Stimulated activated naive CD4-positive, alpha-beta T cell (primary cell): ENCODE results near the gene DYRK3.
"Not testable (repeated sequence)": the region's sequence is repeated elsewhere in the genome, so short reads cannot be mapped to it uniquely, and the experiment has no call there.

Experiments used
- DNase-seq, 6 experiments: peaks; one replicate each; lab custom pipeline; 2025; lab: John Stamatoyannopoulos, UW

DYRK3 gene

DNA sequence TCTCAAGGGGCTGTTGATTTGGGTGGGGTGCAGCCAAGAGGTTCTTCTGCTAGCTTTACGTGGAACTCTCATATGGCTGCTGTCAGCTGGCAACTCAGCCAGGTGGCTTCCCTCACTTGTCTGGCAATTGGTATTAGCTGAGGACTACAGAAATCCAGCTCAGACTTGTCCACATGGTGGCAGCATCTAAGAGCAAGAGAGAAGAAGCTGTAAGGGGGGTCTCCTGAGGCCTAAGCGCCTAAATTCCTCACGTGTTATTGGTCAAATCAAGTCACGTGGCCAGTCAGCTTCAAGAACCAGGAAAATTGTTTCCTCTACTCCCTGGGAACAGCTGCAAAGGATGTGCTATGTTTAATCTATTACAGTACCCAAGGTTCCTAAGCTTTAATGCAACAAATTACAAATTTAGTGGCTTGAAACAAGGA is 4.2 kb upstream of the DYRK3 start:
- DNase-seq: no peak

DNA sequence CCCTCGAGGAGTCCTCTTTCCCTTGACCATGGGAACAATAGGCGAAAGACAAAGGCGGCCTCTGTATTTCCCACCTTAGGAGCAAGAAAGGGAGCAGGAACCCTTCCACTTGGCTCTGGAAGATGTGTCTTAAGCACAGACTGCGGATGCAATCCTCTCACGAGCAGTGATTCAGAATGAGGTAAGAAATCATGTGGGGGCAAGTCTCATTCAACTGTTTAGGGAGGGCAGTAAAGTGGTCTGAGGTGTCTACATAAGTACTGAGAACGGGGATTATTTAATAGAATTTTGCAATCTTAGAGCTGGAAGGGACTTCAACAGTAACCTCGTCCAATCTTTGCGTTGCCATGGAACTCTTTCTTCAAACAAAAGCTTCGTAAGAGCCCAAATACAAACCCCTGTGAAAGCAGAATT is 1.6 kb upstream of the DYRK3 start:
- DNase-seq: no peak

GRCh38 chr1:206634365-206635079 is 814 bp upstream of the DYRK3 start:
- DNase-seq: peak in 5 of 6 experiments; percentile 34 to 66 (median 52)

DNA sequence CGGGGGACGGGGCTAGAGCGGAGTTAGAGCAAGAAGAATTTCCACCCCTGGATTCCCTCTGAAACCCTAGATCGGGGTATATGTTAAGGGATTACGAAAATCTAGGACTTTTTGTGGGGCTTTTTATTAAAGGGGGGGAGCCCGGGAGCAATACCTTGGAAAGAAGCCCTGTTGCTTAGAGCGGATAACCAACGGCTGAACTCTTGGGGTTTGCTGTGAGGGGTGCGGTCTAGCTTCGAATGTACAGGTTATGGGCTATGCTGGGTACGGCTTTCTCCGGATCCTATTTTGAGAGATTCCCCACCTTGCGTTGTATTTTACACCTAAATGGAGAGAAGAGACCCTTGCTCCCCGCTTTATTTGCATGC is 626 bp downstream of the DYRK3 start:
- peak in 2 of 6 experiments; percentile 25 to 54 for DNase-seq

- no peak for DNase-seq
Observed at GRCh38 chr1:206636671-206637070, 1.3 kb downstream of the DYRK3 start.

- no peak for DNase-seq
Observed at GRCh38 chr1:206637605-206638004, 2.3 kb downstream of the DYRK3 start.

GRCh38 chr1:206642074-206642473 is 6.7 kb downstream of the DYRK3 start:
- DNase-seq: not testable (repeated sequence)

- DNase-seq: no peak
Observed at GRCh38 chr1:206643118-206643698, 7.9 kb downstream of the DYRK3 start.

GRCh38 chr1:206646504-206646903 is 11.2 kb downstream of the DYRK3 start:
- DNase-seq: no peak

GRCh38 chr1:206647224-206647623 is 11.9 kb downstream of the DYRK3 start:
- no peak for DNase-seq

DNA sequence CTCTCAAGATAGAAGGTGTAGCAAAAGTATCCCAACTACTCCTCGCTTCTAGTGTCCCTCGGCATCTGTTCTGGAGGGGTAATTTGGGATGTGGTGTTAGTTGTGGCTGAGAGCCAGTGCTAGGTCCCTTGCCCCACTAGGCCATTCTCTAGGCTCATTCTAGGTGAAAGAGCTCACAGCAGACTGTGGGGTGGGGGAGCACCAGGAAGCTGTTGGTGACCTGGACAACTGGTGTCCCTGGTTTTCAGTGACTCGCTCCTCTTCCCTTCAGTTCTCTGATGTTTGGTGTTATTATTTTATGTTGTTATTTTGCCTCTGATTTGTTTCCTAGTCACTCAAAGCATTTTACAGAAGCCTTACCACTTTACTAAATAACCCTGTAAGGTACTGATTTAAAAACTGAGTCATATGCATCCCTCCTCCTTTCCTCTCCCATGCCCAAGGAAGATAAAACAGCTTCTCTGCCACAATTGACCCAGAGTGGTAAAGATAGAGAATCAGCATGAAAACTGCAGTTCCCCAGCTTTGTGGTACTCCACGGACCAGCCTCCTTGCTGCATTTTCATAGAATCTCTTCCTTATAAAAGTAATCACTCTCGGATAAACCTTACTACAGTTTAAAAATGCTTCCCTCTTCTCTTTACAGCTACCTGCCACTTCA is 14.1 kb downstream of the DYRK3 start:
- DNase-seq: no peak

- DNase-seq: no peak
Observed at GRCh38 chr1:206651014-206651413, 15.7 kb downstream of the DYRK3 start.

- DNase-seq: no peak
Observed at GRCh38 chr1:206651958-206652890, 16.9 kb downstream of the DYRK3 start.

DNA sequence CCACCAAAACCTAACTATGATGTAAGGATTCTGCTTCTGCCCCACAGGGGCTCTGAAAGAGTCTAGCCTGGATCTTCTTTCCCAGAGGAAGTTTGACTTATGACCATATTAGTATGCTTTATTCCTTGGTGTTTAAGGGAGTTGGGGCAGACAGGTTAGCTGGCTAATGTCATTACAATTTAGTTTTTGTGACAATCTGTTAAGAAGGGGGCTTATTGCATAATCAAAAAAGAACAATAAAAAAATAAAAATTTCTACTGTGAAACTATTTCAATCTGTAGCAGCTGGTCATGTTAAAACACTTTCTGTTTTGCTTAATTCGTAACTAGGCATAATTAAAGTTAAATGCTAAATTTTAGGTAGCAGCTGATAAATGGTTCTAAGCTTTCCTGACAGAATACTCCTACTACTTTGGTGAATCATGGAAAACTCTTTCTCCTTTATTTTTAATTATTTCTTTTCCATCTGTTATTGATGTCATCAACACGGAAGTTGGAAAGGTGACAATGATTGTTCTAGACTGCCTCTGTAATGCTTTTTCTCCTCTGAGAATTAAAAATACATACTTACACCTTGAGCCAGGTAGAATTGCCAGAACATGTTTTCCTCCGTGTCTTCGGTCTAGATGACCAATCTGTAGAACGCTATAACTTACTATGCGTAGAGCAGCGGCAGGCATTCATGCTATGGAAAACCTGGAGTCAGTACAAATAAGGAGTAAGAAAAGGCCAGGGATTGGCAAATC is 18.6 kb downstream of the DYRK3 start:
- DNase-seq: no peak

DNA sequence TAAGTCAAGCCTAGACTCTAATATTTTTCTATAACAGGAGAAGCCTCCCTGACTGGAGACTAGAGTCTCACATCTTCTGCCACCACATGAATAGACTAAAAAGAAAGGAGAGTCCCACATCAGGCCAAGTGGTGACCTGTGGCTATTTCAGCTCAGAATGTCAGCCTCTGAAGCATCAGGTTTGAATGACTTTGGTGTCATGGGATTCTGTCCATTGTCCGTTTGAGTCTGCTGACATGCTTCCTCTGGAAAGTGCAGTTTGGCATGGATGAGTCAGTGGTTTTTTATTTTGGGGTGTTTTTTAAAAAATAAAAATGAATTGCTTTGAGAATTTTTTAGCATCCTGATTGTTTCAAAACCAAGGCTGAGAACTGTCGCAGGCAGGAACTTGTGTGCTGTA is 19.5 kb downstream of the DYRK3 start:
- DNase-seq: no peak

DNA sequence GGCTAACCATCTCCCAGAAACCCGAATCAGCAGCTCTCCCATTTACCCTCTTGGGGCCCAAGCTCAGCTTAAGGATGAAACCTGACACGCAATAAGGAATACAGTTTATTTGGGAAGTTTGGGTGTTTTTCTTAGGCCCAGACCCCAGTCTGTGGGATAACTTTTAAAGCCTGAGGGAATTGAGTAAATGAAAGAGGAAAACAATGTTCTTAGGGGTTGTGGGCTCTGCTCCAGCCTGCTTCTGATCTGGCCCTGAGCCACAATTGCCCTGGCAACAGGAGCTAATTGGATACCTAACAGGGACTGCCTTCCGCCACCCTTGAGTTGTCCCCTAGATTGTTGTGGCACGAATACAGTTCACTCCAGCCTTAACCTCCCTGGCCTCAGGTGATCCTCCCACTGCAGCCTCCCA is 20.1 kb downstream of the DYRK3 start:
- no peak for DNase-seq

- no peak for DNase-seq
Observed at GRCh38 chr1:206656936-206657335, 21.6 kb downstream of the DYRK3 start.

GRCh38 chr1:206657751-206658150 is 22.4 kb downstream of the DYRK3 start:
- DNase-seq: no peak

GRCh38 chr1:206658264-206658980 is 23.1 kb downstream of the DYRK3 start:
- peak in 5 of 6 experiments; percentile 5 to 58 (median 23) for DNase-seq

GRCh38 chr1:206658981-206659273 is 23.6 kb downstream of the DYRK3 start:
- no peak for DNase-seq

DNA sequence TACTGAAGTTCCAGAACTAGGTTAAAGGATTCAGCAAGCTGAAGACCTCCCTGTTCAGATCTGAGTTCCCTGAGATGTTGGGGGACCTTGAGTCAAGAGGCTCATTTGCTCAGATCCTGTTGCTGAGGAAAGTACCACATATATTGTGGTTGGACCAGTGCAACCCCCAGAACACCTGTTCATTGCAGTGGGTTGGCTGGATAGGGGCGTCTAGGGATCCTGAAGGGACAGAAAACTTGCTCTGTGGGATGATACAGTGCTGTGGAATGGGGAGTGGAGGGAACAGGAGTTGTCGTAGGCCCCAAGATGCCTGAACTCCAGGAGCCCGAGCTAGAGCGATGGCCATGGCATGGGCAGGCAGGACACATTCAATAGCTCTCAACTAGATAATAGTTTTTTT is 24.8 kb downstream of the DYRK3 start:
- DNase-seq: no peak
